ENCODE results near the gene ATOX1.

ATOX1 gene

GRCh38 chr5:151694035-151694485 lies 64.4 kb downstream of the ATOX1 start:
- DNase-seq: no peak
